ENCODE measurements around the gene MAML1.

The MAML1 gene

DNA sequence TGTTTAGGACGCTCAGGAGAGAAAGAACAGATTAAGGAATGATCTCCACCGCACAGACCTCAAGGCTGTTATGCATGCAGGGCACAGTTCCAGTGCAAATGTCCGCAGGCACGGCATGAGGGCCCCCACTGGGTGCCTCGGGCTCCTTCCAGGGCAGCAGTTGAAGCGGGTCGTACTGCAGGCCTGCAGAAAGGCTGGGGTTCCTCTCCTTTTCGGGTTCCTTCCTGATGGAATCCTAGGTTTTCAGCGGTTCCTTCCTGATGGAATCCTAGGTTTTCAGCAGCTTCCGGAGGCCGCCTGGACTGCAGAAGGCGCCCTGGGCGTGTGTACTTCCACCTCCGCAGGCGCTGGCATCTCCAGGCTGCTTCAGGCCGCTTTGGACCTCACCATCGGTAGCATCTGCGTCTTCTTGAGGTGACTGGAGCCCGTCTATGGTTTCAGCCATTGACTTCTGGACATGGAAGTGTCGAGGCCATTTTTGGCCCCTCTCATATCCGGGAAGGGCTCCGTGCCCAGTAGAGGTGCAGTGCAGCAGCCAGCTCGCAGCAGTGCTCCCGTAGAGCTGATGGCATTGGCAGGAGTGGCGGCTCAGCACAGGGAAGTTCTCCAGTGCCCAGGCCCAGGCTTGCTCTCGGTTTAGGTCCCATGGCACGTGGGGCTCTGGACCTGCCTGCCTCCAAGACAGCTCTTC lies 79.7 kb downstream of the MAML1 start:
- H3K4me3 ChIP-seq (ENCODE audit: low read depth, low read length) = no peak overlapping the region

DNA sequence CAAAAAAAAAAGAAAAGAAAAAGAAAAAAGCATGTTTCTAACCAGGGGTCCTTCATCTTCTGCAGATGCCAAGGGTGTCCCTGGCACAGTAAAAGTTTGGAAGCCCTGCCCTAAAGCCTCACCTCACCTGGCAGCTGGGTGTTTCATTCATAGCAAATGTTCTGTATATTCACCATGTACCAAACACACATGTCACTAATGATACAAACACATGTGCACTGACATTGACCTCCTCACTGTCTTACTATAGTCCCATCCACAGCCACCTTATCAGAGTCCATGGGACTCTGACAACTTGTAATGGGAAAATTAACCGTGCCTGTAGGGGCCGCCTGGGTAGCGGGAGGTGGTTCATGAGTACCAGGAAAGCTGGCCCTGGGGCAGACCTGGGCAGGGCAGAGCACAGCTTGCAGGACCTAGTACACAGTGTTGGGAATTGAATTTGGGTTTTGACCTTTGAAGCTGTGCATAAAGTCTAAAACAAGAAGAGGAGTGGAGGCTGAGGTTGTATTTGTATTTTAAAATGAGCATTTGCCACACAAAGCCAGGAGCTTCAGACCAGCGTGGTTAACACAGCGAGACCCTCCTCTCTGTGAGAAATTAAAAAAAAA lies 80.5 kb downstream of the MAML1 start:
- TF ChIP-seq, protein P1, sequence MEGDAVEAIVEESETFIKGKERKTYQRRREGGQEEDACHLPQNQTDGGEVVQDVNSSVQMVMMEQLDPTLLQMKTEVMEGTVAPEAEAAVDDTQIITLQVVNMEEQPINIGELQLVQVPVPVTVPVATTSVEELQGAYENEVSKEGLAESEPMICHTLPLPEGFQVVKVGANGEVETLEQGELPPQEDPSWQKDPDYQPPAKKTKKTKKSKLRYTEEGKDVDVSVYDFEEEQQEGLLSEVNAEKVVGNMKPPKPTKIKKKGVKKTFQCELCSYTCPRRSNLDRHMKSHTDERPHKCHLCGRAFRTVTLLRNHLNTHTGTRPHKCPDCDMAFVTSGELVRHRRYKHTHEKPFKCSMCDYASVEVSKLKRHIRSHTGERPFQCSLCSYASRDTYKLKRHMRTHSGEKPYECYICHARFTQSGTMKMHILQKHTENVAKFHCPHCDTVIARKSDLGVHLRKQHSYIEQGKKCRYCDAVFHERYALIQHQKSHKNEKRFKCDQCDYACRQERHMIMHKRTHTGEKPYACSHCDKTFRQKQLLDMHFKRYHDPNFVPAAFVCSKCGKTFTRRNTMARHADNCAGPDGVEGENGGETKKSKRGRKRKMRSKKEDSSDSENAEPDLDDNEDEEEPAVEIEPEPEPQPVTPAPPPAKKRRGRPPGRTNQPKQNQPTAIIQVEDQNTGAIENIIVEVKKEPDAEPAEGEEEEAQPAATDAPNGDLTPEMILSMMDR (IDR thresholded peaks at IDR 0.05; ENCODE audit: low read depth, low read length) = no peak
- H3K4me3 ChIP-seq (ENCODE audit: low read depth, low read length) = no peak overlapping the region

More for the DNA sequence above, 79.7 kb downstream of the MAML1 start:
- TF ChIP-seq, protein P1 (IDR thresholded peaks at IDR 0.05; ENCODE audit: low read depth, low read length) = no peak

DNA sequence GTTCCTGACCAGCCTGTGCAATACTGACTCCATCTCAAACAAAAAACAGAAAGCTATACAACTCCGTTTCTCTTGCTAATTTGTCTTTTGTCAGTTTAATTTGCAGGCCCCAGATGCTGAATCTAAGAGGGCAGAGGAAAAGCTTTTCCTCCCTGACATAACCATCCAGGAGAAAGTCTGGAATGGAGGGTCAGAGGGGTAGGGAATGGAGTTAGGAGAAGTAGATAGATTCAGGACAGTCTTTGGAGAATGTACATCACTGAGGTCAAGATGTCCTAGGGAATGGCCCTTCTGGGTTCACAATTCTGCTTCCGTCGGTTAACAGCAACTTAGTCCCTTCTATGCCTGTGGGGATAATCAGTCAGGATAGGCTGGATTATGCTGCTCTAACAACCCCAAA lies 81.5 kb downstream of the MAML1 start:
- no peak overlapping the region for H3K4me3 ChIP-seq (ENCODE audit: low read depth, low read length)
- TF ChIP-seq, protein P1 (IDR thresholded peaks at IDR 0.05; ENCODE audit: low read depth, low read length) = no peak

DNA sequence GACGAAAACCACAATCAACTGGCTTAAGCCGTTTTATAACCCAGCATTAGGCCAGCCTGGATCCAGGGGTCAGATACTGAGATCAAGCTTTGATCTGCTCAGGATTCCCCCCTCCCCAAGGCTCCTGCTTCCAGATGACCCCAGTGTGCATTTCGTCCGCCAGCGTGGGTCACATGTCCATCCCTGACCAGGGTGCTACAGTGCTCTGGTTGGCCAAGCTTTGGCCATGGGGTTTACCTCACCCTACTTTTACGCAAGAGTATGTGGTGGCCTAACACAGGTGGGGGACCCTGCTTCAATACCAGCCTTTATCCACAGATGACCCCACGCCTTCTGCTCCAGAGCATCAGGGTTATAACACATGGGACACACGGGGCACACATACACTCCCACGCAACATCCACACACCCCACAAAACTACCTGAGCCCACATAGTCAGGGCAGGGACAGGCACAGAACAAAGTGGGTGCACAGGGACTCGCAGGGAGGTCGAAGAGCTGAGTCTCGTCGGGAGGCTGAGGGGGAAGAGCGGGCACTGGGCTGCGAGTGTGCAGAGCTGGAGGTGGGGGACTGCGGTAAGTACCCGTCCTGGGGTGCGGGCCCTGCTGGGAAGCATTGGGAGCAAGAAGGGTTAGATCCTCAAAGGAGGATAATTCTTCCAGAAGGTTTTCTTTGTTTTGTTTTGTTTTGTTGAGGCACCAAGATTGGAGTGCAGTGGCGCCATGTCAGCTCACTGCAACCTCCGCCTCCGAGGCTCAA lies 83.0 kb downstream of the MAML1 start:
- TF ChIP-seq, protein P1 (IDR thresholded peaks at IDR 0.05; ENCODE audit: low read depth, low read length) = no peak
- H3K4me3 ChIP-seq (ENCODE audit: low read depth, low read length) = no peak overlapping the region

DNA sequence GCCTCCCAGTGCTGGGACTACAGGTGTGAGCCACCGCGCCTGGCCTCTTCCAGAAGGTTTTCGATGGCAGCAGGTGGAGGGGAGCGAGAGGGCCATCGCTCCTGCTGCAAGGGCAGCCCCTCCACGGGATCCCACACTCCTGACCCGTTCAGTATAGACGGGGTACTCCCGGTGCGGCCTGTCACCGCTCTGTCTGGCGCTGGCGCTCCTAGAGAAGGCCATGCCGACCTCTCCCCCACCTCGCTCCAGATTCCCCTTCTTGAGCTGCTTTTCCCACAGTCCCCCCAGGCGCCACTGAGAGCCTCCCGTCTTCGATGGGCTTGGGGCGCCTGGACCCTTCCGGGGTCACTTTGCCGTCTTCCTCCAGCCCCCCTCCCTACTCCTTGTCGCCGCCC lies 83.8 kb downstream of the MAML1 start:
- TF ChIP-seq, protein P1 (IDR thresholded peaks at IDR 0.05; ENCODE audit: low read depth, low read length) = no peak
- no peak overlapping the region for H3K4me3 ChIP-seq (ENCODE audit: low read depth, low read length)

DNA sequence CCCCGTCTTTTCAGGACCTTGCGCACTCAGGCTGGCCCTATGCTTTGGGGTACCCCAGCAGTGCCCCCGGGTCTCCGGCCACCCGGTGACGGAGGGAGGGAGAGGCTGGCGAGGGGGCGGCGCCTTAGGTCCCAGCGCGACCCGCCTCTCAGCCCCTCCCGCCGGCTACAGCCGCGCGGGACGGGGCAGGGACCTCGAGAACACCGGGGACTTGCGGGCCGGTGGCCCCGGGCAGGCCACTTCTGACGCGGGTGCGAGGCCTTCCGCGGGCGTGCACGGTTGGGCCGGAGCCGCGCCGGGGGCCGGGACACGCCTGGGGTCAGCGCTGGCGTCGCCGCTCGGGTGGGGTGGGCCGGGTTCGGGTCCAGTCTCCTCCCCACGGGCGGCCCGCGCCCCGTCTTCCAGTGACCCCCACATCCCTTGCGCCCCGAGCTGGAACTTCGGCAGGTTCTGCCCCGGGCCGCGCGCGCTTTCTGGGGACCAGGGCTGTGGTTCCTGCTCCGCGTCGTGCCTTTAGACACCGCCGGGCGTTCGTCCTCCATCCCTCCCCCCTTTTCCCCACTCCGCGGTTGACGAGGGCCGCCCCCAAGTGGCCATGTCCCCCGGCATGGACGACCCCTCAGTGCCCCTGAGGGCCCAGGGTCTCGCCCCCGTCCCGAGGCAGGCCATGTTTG lies 84.3 kb downstream of the MAML1 start:
- H3K4me3 ChIP-seq (ENCODE audit: low read depth, low read length) = no peak overlapping the region
- TF ChIP-seq, protein P1 (IDR thresholded peaks at IDR 0.05; ENCODE audit: low read depth, low read length) = no peak
